A673 (cell line): ENCODE results near the gene HMGB2. TPM values are rescaled to one million over a fixed set of nuclear protein-coding genes. Genes with fewer than 3 reads are reported as not detected.

Source experiments
- BruUV-seq: library from RNA; stranded (reverse); fragments of 400-500 nt; replicated peaks from 2 replicates; lab custom pipeline; 2021; lab: Mats Ljungman, UMichigan
- CTCF ChIA-PET: fragments of 300-600 bp; sonication (Branson Sonifier 250); formaldehyde crosslinking; loops from one replicate; lab custom pipeline; 2022; ENCODE audit warnings: antibody characterized with exemption; lab: Charles Lee
- POLR2A ChIA-PET: fragments of 300-600 bp; sonication (Branson Sonifier 250); formaldehyde crosslinking; loops from one replicate; lab custom pipeline; 2022; ENCODE audit warnings: antibody characterized with exemption; ENCODE audit not compliant: low non-redundant PET; lab: Charles Lee
- DNase-seq: peaks from one replicate; pipeline ENCODE4 v3.0.0-alpha.2; 2015; ENCODE audit warnings: low spot score
- H3K27ac ChIP-seq: fragments of 200-600 bp; sonication (generic); 2 replicates; pipeline ENCODE4 v1.5.1; 2016; ENCODE audit warnings: mixed run types, low read depth, mild to moderate bottlenecking, mixed read lengths, antibody characterized with exemption, low read length; ENCODE audit not compliant: poor library complexity, severe bottlenecking
- H3K27me3 ChIP-seq: fragments of 200-600 bp; sonication (generic); replicated peaks from 2 replicates; pipeline ENCODE4 v1.6.1; 2017; ENCODE audit warnings: mixed run types, low read depth, mild to moderate bottlenecking, mixed read lengths, antibody characterized with exemption, low read length; ENCODE audit not compliant: insufficient read depth, poor library complexity
- H3K36me3 ChIP-seq: fragments of 200-600 bp; sonication (generic); 2 replicates; pipeline ENCODE4 v1.6.1; 2016; ENCODE audit warnings: mixed run types, mild to moderate bottlenecking, mixed read lengths, antibody characterized with exemption, low read length; ENCODE audit not compliant: insufficient read depth, poor library complexity, severe bottlenecking
- H3K4me1 ChIP-seq: fragments of 200-600 bp; sonication (generic); 2 replicates; pipeline ENCODE4 v1.6.1; 2017; ENCODE audit warnings: mixed run types, mild to moderate bottlenecking, mixed read lengths, antibody characterized with exemption, low read length; ENCODE audit not compliant: insufficient read depth, poor library complexity, severe bottlenecking
- H3K4me3 ChIP-seq: fragments of 200-600 bp; sonication (generic); 2 replicates; pipeline ENCODE4 v1.5.1; 2016; ENCODE audit warnings: low read depth, mixed run types, mild to moderate bottlenecking, mixed read lengths, low read length; ENCODE audit not compliant: poor library complexity, severe bottlenecking
- H3K9me3 ChIP-seq: fragments of 200-600 bp; sonication (generic); 2 replicates; pipeline ENCODE4 v1.6.1; 2016; ENCODE audit warnings: mixed run types, low read depth, mild to moderate bottlenecking, mixed read lengths, antibody characterized with exemption, low read length; ENCODE audit not compliant: poor library complexity, severe bottlenecking
- EZH2 ChIP-seq: fragments of 200-600 bp; sonication (generic); IDR thresholded peaks from 2 replicates; pipeline ENCODE4 v1.6.1; 2017; ENCODE audit warnings: borderline replicate concordance, low read depth, mild to moderate bottlenecking, mixed read lengths, antibody characterized with exemption, low read length; ENCODE audit not compliant: poor library complexity, severe bottlenecking
- intact Hi-C: fragments of 100-400 bp; cut with micrococcal nuclease; formaldehyde crosslinking; loops from one replicate; pipeline ENCODE4 v1.10.0; 2022; ENCODE audit not compliant: unreplicated experiment
- total RNA-seq: library from RNA; stranded (reverse); gene quantifications from 2 replicates; pipeline ENCODE4 v1.2.3, GENCODE V29; 2021
- TF ChIP-seq, protein P1 (sequence below): fragments of 300-800, 200-600 bp; sonication (generic); conservative IDR thresholded peaks from 2 replicates; pipeline ENCODE4 v1.5.1; 2017; ENCODE audit warnings: low read depth, mild to moderate bottlenecking, antibody characterized with exemption, low read length, moderate library complexity, mixed read lengths

Gene HMGB2
- total RNA-seq, 1 experiment from 2014 or later = 392 TPM

DNA sequence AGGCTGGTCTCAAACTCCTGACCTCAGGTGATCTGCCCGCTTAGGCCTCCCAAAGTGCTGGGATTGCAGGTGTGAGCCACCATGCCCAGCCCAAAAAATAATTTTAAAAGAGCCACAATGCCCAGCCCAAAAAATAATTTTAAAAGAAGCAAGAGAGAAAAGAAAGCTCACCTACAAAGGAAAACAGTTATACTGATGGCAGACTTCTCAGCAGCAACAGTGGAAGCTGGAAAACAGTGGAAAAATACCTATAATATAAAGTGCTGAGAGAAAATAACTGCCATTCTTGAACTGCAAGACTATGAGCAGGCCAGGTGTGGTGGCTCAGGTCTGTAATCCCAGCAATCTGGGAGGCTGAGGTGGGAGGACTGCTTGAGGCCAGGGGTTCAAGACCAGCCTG is 13.3 kb upstream of the HMGB2 start:
- H3K4me3 ChIP-seq = no peak overlapping the region
- POLR2A ChIA-PET = no interaction called here
- no peak for DNase-seq
- intact Hi-C loops = no loop called here
- no peaks in the 10 kb centered on the region for H3K36me3 ChIP-seq
- TF ChIP-seq, protein P1, sequence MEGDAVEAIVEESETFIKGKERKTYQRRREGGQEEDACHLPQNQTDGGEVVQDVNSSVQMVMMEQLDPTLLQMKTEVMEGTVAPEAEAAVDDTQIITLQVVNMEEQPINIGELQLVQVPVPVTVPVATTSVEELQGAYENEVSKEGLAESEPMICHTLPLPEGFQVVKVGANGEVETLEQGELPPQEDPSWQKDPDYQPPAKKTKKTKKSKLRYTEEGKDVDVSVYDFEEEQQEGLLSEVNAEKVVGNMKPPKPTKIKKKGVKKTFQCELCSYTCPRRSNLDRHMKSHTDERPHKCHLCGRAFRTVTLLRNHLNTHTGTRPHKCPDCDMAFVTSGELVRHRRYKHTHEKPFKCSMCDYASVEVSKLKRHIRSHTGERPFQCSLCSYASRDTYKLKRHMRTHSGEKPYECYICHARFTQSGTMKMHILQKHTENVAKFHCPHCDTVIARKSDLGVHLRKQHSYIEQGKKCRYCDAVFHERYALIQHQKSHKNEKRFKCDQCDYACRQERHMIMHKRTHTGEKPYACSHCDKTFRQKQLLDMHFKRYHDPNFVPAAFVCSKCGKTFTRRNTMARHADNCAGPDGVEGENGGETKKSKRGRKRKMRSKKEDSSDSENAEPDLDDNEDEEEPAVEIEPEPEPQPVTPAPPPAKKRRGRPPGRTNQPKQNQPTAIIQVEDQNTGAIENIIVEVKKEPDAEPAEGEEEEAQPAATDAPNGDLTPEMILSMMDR = no peak
- no peak for TF ChIP-seq EZH2
- CTCF ChIA-PET = no interaction called here
- H3K9me3 ChIP-seq = no peaks in the 10 kb centered on the region
- H3K4me1 ChIP-seq = peaks cover 13% of the 10 kb centered on the region
- no peaks in the 10 kb centered on the region for H3K27me3 ChIP-seq
- no peak overlapping the region for H3K27ac ChIP-seq
- BruUV-seq = no TSS peak

DNA sequence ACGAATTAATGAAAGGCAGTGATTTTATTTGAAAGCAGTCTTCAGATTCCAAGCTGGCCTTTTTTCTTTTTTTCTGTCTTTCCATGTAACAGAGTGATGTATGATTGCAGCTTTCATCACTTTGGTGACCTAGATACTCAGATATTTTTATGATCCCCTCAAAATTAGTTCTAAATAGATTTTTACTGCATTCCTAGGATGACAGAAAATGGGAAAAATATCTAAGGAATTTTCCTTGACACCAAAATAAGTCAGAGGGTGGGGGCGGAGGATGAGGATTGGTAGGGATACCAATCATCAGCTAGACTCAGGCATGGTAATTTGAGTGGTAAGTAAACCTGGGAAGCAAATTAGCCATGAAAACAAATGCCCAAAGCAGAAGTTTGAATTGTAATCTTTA is 11.9 kb upstream of the HMGB2 start:
- Histone ChIP-seq H3K9me3 (no peaks in the 10 kb centered on the region), H3K27ac (no peak overlapping the region), H3K4me1 (peaks cover 23% of the 10 kb centered on the region), H3K4me3 (no peak overlapping the region), H3K27me3 (no peaks in the 10 kb centered on the region), H3K36me3 (no peaks in the 10 kb centered on the region)
- no TSS peak for BruUV-seq
- no peak for DNase-seq
- POLR2A ChIA-PET = no interaction called here
- intact Hi-C loops = no loop called here
- TF ChIP-seq, protein P1 = no peak
- TF ChIP-seq EZH2 = no peak
- CTCF ChIA-PET = no interaction called here

DNA sequence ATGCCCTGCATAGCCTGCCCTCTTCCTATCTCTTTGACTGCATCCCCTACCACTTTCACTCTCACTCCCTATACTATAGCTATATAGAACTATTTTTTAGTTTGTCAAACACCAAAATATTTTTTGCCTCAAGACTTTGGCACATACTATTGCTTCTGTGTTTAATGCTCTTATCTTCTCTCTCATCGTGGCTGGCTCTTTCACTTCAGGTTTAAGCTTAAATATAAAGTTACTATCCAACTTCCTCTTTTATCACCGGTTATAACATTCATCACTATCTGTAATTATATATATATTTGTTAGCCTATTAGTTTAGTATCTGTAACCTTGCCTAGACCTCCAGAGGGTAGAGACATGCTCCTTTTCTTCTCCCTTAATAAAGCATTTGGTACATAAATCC is 11.5 kb upstream of the HMGB2 start:
- ChIA-PET CTCF (no interaction called here), POLR2A (no interaction called here)
- Histone ChIP-seq H3K27me3 (no peaks in the 10 kb centered on the region), H3K27ac (no peak overlapping the region), H3K9me3 (no peaks in the 10 kb centered on the region), H3K4me1 (peaks cover 27% of the 10 kb centered on the region), H3K4me3 (no peak overlapping the region), H3K36me3 (no peaks in the 10 kb centered on the region)
- DNase-seq = no peak
- TF ChIP-seq, protein P1 = no peak
- TF ChIP-seq EZH2 = no peak
- intact Hi-C loops = no loop called here
- BruUV-seq = no TSS peak
